Endothelial cell of umbilical vein (primary cell): ENCODE results near the gene CHCHD10. TPM values are rescaled to one million over a fixed set of nuclear protein-coding genes. Genes with fewer than 3 reads are reported as not detected.
"Not testable (repeated sequence)": the region's sequence is repeated elsewhere in the genome, so short reads cannot be mapped to it uniquely, and the experiment has no call there.

ENCODE experiments used
- BruUV-seq: library from RNA; stranded (reverse); fragments of 400-500 nt; replicated peaks from 2 replicates; lab custom pipeline; 2021; lab: Mats Ljungman, UMichigan
- CTCF ChIA-PET: fragments of 300-600, 350-600 bp; sonication (Branson Sonifier 250); formaldehyde crosslinking; loops from one replicate; lab custom pipeline; 2021; ENCODE audit warnings: antibody characterized with exemption, inconsistent platforms; lab: Charles Lee
- POLR2A ChIA-PET: fragments of 300-600, 350-600 bp; sonication (Branson Sonifier 250); formaldehyde crosslinking; loops from one replicate; lab custom pipeline; 2021; ENCODE audit warnings: antibody characterized with exemption, inconsistent platforms; lab: Charles Lee
- DNase-seq: peaks from one replicate; pipeline ENCODE4 v3.0.0-alpha.2; 2011; ENCODE audit warnings: low read depth, low spot score
- FAIRE-seq: peaks from 2 replicates; lab custom pipeline; 2011; peaks lifted over from hg19 to GRCh38; lab: Jason Lieb, UNC
- H2AFZ ChIP-seq: 2 replicates; pipeline ENCODE4 v1.6.0; 2012; ENCODE audit warnings: low read depth, low read length, control low read depth, inconsistent platforms
- H3K27ac ChIP-seq: 2 replicates; pipeline ENCODE4 v1.5.1; 2011; ENCODE audit warnings: low read depth, mild to moderate bottlenecking, control low read depth, low read length, moderate library complexity; ENCODE audit not compliant: insufficient read depth
- H3K27me3 ChIP-seq, 2 experiments: 2 replicates each; pipeline versions ENCODE4 v1.6.0 to v1.6.1; 2011; ENCODE audit warnings: low read length in 2 of 2, mixed read lengths in 1 of 2; ENCODE audit not compliant: control insufficient read depth in 2 of 2, insufficient read depth in 2 of 2
- H3K36me3 ChIP-seq, 2 experiments: 2 replicates in 1 of 2; 3 replicates in 1 of 2; pipeline ENCODE4 v1.5.1; 2011; ENCODE audit warnings: low read length in 2 of 2, mild to moderate bottlenecking in 1 of 2, moderate library complexity in 1 of 2; ENCODE audit not compliant: control insufficient read depth in 2 of 2, insufficient read depth in 2 of 2; ENCODE audit errors: extremely low read depth in 1 of 2
- H3K4me1 ChIP-seq: 3 replicates; pipeline ENCODE4 v1.5.1; 2011; ENCODE audit warnings: mild to moderate bottlenecking, low read length; ENCODE audit not compliant: control insufficient read depth, insufficient read depth; ENCODE audit errors: extremely low read depth
- H3K4me2 ChIP-seq: 2 replicates; pipeline ENCODE4 v1.6.1; 2011; ENCODE audit warnings: low read length, control low read depth, mixed read lengths; ENCODE audit not compliant: insufficient read depth
- H3K4me3 ChIP-seq, 3 experiments: fragments of 200-600 bp in 1 of 3; sonication (generic), shearing (Covaris generic) in 1 of 3; replicated peaks in 1 of 3; 2 replicates each; pipeline ENCODE4 v1.5.1; 2011 to 2016; ENCODE audit warnings: control low read depth in 3 of 3, low read length in 3 of 3, mild to moderate bottlenecking in 2 of 3, inconsistent platforms in 1 of 3, low read depth in 1 of 3, moderate library complexity in 1 of 3; ENCODE audit not compliant: insufficient read depth in 1 of 3
- H3K79me2 ChIP-seq: 2 replicates; pipeline ENCODE4 v1.6.0; 2012; ENCODE audit warnings: low read length, inconsistent platforms; ENCODE audit not compliant: control insufficient read depth, insufficient read depth
- H3K9ac ChIP-seq: replicated peaks from 2 replicates; pipeline ENCODE3; 2011; ENCODE audit warnings: low read length, control low read depth; ENCODE audit not compliant: insufficient read depth; ENCODE audit errors: extremely low read depth
- H3K9me1 ChIP-seq: replicated peaks from 3 replicates; pipeline ENCODE4 v1.6.0; 2011; ENCODE audit warnings: mild to moderate bottlenecking, low read length; ENCODE audit not compliant: control insufficient read depth, insufficient read depth; ENCODE audit errors: extremely low read depth
- H3K9me3 ChIP-seq: replicated peaks from 2 replicates; pipeline ENCODE4 v1.5.1; 2012; ENCODE audit warnings: low read length, inconsistent platforms; ENCODE audit not compliant: control insufficient read depth, insufficient read depth
- H4K20me1 ChIP-seq: replicated peaks from 2 replicates; pipeline ENCODE3; 2011; ENCODE audit warnings: mild to moderate bottlenecking, low read length; ENCODE audit not compliant: control insufficient read depth, insufficient read depth; ENCODE audit errors: extremely low read depth
- EZH2 ChIP-seq: IDR thresholded peaks from 2 replicates; pipeline ENCODE4 v1.6.1; 2012; ENCODE audit warnings: borderline replicate concordance, low read depth, mild to moderate bottlenecking, moderate library complexity, low read length, inconsistent platforms; ENCODE audit not compliant: severe bottlenecking
- FOS ChIP-seq: IDR thresholded peaks from 2 replicates; pipeline ENCODE4 v1.6.1; 2011; ENCODE audit warnings: mild to moderate bottlenecking, low read length, moderate library complexity, borderline replicate concordance; ENCODE audit not compliant: insufficient read depth
- GATA2 ChIP-seq: IDR thresholded peaks from 2 replicates; pipeline ENCODE4 v1.7.0; 2011; ENCODE audit warnings: low read depth, mild to moderate bottlenecking, moderate library complexity, mixed read lengths, low read length; ENCODE audit not compliant: insufficient read length, insufficient read depth
- JUN ChIP-seq: IDR thresholded peaks from 2 replicates; pipeline ENCODE4 v1.6.1; 2011; ENCODE audit warnings: borderline replicate concordance, low read depth; ENCODE audit not compliant: insufficient read length, insufficient read depth
- MYC ChIP-seq: IDR thresholded peaks from one replicate; pipeline ENCODE4 v1.6.1; 2011; ENCODE audit warnings: mild to moderate bottlenecking, low read depth, low read length
- POLR2A ChIP-seq: IDR thresholded peaks from 2 replicates; pipeline ENCODE4 v1.6.1; 2012; ENCODE audit warnings: low read depth, mild to moderate bottlenecking, control low read depth, low read length
- POLR2AphosphoS5 ChIP-seq: IDR thresholded peaks from 2 replicates; pipeline ENCODE4 v1.6.1; 2012; ENCODE audit warnings: low read depth, mild to moderate bottlenecking, control low read depth, low read length, moderate library complexity; ENCODE audit not compliant: insufficient read depth
- dilution Hi-C: fragments of 300-500 bp; cut with MboI; formaldehyde crosslinking; loops from one replicate; pipeline ENCODE4 v1.15.0; 2019; ENCODE audit warnings: low sequenced_read_pairs; ENCODE audit not compliant: extremely low pct_ligation_motif_present
- intact Hi-C: fragments of 100-400 bp; cut with micrococcal nuclease; formaldehyde crosslinking; loops from one replicate; pipeline ENCODE4 v1.10.0; 2022
- polyA plus RNA-seq, 4 experiments: library from polyadenylated mRNA; depleted of rRNA in 3 of 4; stranded (reverse) in 3 of 4; unstranded in 1 of 4; fragments of >200 nt; gene quantifications; 2 replicates each; pipeline versions ENCODE4 v1.2.1 to v1.2.3, GENCODE V29; 2011 to 2012; ENCODE audit warnings: missing spikeins in 1 of 4
- total RNA-seq: library from RNA; stranded (reverse); gene quantifications from 2 replicates; pipeline ENCODE4 v1.2.3, GENCODE V29; 2021
- TF ChIP-seq, protein P1 (sequence below), 2 donors: IDR thresholded peaks; 1 replicate in 1 of 2; 2 replicates in 1 of 2; pipeline ENCODE4 v1.5.1; 2011; ENCODE audit warnings: low read length in 2 of 2, mild to moderate bottlenecking in 2 of 2, moderate library complexity in 2 of 2, control low read depth in 1 of 2, inconsistent platforms in 1 of 2, low read depth in 1 of 2; ENCODE audit not compliant: insufficient read depth in 1 of 2; ENCODE audit errors: extremely low read depth in 1 of 2
- TF ChIP-seq, protein P2 (sequence below): IDR thresholded peaks from 2 replicates; pipeline ENCODE4 v1.6.1; 2011; ENCODE audit not compliant: insufficient read depth, insufficient read length

The CHCHD10 gene
- total and polyA plus RNA-seq, 2 donors (not counting 3 experiments of a cell fraction or from before 2014, with no cell fraction given) = 28.1 to 75.6 TPM

DNA sequence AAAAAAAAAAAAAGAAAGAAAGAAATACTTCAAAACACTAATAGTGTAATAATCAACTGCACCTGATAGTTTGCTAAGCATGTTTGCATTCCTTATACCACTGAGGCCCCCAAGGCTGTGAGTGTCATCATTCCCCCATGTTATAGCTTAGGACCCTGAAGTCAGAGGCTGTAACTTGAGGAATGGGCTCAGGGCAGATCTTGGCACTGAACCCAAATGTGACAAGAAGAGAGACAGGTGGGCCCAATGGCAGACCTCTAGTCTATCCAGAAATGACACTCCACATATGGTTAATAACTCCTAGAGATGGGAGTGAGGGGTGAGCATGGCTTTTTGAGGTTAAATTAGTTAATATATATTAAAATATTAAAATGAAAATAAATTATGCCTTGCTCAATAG, 30.1 kb downstream of the CHCHD10 start:
- FAIRE-seq = no peak
- H3K4me2 ChIP-seq = no peak overlapping the region
- intact Hi-C loops (no loop called here), dilution Hi-C loops (no loop called here)
- peaks cover 0 to 5% of the 10 kb centered on the region in 2 experiments for H3K36me3 ChIP-seq
- H3K9ac ChIP-seq = no peak overlapping the region
- ChIA-PET POLR2A (no interaction called here), CTCF (interaction anchor here (0.6 to 1.0 kb wide), 2 partner anchors 19 to 26 kb away, joined by 3 read pairs; no protein-coding TSS in a partner anchor)
- TF ChIP-seq JUN (no peak), MYC (no peak), POLR2A (no peak), GATA2 (no peak), POLR2AphosphoS5 (no peak), FOS (no peak), EZH2 (no peak)
- TF ChIP-seq, protein P1, sequence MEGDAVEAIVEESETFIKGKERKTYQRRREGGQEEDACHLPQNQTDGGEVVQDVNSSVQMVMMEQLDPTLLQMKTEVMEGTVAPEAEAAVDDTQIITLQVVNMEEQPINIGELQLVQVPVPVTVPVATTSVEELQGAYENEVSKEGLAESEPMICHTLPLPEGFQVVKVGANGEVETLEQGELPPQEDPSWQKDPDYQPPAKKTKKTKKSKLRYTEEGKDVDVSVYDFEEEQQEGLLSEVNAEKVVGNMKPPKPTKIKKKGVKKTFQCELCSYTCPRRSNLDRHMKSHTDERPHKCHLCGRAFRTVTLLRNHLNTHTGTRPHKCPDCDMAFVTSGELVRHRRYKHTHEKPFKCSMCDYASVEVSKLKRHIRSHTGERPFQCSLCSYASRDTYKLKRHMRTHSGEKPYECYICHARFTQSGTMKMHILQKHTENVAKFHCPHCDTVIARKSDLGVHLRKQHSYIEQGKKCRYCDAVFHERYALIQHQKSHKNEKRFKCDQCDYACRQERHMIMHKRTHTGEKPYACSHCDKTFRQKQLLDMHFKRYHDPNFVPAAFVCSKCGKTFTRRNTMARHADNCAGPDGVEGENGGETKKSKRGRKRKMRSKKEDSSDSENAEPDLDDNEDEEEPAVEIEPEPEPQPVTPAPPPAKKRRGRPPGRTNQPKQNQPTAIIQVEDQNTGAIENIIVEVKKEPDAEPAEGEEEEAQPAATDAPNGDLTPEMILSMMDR (IDR thresholded peaks at IDR 0.05; ENCODE audit: extremely low read depth in 1 of 2, insufficient read depth in 1 of 2, low read depth in 1 of 2, low read length in 2 of 2) = no peak
- TF ChIP-seq, protein P2, sequence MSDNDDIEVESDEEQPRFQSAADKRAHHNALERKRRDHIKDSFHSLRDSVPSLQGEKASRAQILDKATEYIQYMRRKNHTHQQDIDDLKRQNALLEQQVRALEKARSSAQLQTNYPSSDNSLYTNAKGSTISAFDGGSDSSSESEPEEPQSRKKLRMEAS = no peak
- no peaks in the 10 kb centered on the region for H3K79me2 ChIP-seq
- no peaks in the 10 kb centered on the region for H3K4me1 ChIP-seq
- H3K4me3 ChIP-seq = no peak overlapping the region
- no peaks in the 10 kb centered on the region for H4K20me1 ChIP-seq
- BruUV-seq = no TSS peak
- H3K9me1 ChIP-seq = no peaks in the 10 kb centered on the region
- no peak for DNase-seq
- H2AFZ ChIP-seq = no peak overlapping the region
- H3K27ac ChIP-seq = no peak overlapping the region
- H3K9me3 ChIP-seq = no peaks in the 10 kb centered on the region
- no peaks in the 10 kb centered on the region for H3K27me3 ChIP-seq

DNA sequence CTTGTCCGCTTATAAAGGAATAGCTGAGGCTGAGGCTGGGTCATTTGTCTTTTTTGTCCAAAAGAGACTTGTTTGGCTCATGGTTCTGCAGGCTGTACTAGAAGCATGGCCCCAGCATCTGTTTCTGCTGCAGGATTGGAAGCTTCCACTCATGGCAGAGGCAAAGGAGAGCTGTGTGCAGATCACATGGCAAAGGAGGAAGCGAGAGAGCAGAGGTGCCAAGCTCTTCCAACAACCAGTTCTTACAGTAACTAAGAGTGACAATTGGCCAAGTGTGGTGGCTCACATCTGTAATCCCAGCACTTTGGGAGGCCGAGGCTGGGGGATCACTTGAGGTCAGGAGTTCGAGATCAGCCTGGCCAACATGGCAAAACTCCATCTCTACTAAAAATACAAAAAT, 39.7 kb downstream of the CHCHD10 start:
- H3K9me3 ChIP-seq, POLR2A ChIA-PET, H3K36me3 ChIP-seq, H3K4me2 ChIP-seq, H4K20me1 ChIP-seq, H3K9ac ChIP-seq, intact Hi-C loops, H3K4me3 ChIP-seq, H3K79me2 ChIP-seq, DNase-seq, H3K4me1 ChIP-seq, H3K9me1 ChIP-seq, H3K27me3 ChIP-seq, BruUV-seq, FAIRE-seq, H3K27ac ChIP-seq, dilution Hi-C loops, H2AFZ ChIP-seq: not testable (repeated sequence)
- CTCF ChIA-PET = interaction anchor here (0.6 kb wide), 2 partner anchors 129 to 132 kb away, joined by 3 to 5 read pairs; partner anchors contain the start of gene SLC2A11
